Right atrium auricular region (tissue), 2 donors: ENCODE measurements around the gene CRYL1. TPM values are rescaled to one million over a fixed set of nuclear protein-coding genes. Genes with fewer than 3 reads are reported as not detected.

Source experiments
- DNase-seq: peaks from one replicate; pipeline ENCODE4 v3.0.0-alpha.2; 2019; ENCODE audit warnings: low spot score
- H3K27ac ChIP-seq, 2 donors: fragments of 200-600 bp; sonication (generic); 1 replicate in 1 of 2; 2 replicates in 1 of 2; pipeline ENCODE4 v1.5.1; 2016 to 2019
- H3K27me3 ChIP-seq, 2 donors: fragments of 200-600 bp; sonication (generic); one replicate each; pipeline versions ENCODE4 v1.5.1 to v1.6.0; 2017 to 2019
- H3K36me3 ChIP-seq: fragments of 200-600 bp; sonication (generic); one replicate; pipeline ENCODE4 v1.5.1; 2016
- H3K4me1 ChIP-seq, 2 donors: fragments of 200-600 bp; sonication (generic); one replicate each; pipeline versions ENCODE4 v1.5.1 to v1.6.0; 2017 to 2019
- H3K4me3 ChIP-seq, 2 donors: fragments of 200-600 bp; sonication (generic); 1 replicate in 1 of 2; 2 replicates in 1 of 2; pipeline ENCODE4 v1.5.1; 2017 to 2019; ENCODE audit warnings: mild to moderate bottlenecking in 1 of 2, moderate library complexity in 1 of 2
- H3K9me3 ChIP-seq, 2 donors: fragments of 200-600 bp; sonication (generic); one replicate each; pipeline ENCODE4 v1.5.1; 2019
- CTCF ChIP-seq, 2 donors: fragments of 200-600 bp; sonication (generic); IDR thresholded peaks; one replicate each; pipeline ENCODE4 v1.5.1; 2019; ENCODE audit warnings: antibody characterized with exemption in 2 of 2
- total RNA-seq, 2 donors: library from RNA; depleted of rRNA; stranded (reverse); fragments of >200 nt; gene quantifications; one replicate each; pipeline ENCODE4 v1.1.0, GENCODE V29; 2016

The CRYL1 gene
- total RNA-seq, 2 donors from 2014 or later, result 26.5 to 27.9 TPM

DNA sequence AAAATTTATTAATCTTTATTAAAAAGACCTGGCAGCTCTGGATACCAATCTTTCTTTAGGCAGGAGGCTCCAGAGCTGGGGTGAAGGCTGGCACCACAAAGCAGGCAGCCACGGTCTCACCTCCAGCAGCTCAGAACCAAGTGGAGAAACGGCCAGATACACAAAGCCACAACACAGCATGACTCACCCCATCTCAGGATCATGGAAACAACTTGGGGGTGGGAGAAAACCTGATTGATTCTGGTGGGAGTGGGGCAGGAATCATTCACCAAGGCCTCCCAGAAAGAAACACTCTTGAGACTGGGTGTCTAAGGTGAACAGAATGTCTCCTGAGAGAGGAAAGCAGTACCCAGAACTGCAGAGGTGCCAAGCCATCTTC lies 64.2 kb downstream of the CRYL1 start:
- Histone ChIP-seq H3K27me3 (no peaks in the 10 kb centered on the region), H3K36me3 (no peaks in the 10 kb centered on the region), H3K4me1 (peaks cover 0 to 31% of the 10 kb centered on the region in 2 donors), H3K27ac (peak overlapping the region; percentile 58 to 84), H3K9me3 (no peaks in the 10 kb centered on the region), H3K4me3 (no peak overlapping the region)
- no peak for DNase-seq
- TF ChIP-seq CTCF (IDR thresholded peaks at IDR 0.05), result no peak

- Histone ChIP-seq H3K36me3 (no peaks in the 10 kb centered on the region), H3K9me3 (peaks cover 0 to under 1% of the 10 kb centered on the region in 2 donors), H3K27ac (peak overlapping the region in 1 of 2 donors; percentile 84), H3K4me3 (no peak overlapping the region), H3K4me1 (peaks cover 0 to 27% of the 10 kb centered on the region in 2 donors), H3K27me3 (no peaks in the 10 kb centered on the region)
- no peak for TF ChIP-seq CTCF (IDR thresholded peaks at IDR 0.05)
- no peak for DNase-seq
Observed at GRCh38 chr13:20460761-20461160, 64.9 kb downstream of the CRYL1 start.

DNA sequence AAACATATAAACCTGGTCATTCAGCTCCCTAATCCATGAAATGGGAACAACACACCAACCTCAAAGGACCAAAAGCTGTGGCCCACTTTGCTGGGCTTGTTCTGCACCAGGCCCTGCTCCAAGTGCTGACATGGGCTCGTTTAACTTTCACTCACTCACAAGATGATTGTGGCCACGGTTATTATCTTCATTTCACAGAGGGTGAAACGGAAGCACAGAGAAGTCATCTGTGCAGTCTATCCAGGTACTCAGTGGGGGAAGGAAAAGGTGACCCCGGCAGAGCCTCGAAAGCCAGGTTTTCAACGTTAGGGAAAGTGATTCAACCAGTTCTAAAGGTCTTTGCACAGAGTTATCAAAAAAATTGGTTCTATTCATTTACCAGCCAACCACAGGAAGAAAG lies 68.0 kb downstream of the CRYL1 start:
- Histone ChIP-seq H3K4me3 (no peak overlapping the region), H3K36me3 (no peaks in the 10 kb centered on the region), H3K27ac (peak overlapping the region in 1 of 2 donors; percentile 25), H3K9me3 (peaks cover 0 to 16% of the 10 kb centered on the region in 2 donors), H3K27me3 (no peaks in the 10 kb centered on the region), H3K4me1 (peaks cover 0 to 12% of the 10 kb centered on the region in 2 donors)
- TF ChIP-seq CTCF (IDR thresholded peaks at IDR 0.05), result no peak
- no peak for DNase-seq

DNA sequence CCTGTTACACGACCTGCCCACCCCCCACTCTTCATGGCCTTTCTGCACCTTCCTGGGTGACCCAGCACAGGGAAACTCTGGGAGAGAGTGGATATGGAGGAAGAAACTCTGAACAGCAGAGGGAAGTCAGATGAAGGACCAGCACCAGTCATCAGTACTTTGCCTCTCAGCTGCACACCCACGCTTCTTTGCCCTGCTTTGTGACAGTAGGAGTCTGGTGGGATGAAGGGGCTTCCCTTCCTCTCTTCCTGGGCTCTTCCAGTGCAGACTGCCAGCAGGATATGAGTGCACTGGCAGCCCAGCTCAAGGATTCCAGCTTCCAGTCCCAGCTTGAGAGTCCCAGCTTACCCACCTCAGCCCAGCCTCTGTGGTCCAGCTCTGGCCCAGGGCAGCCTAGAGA lies 68.9 kb downstream of the CRYL1 start:
- TF ChIP-seq CTCF (IDR thresholded peaks at IDR 0.05), result no peak
- Histone ChIP-seq H3K9me3 (peaks cover 0 to 16% of the 10 kb centered on the region in 2 donors), H3K4me1 (peaks cover 0 to 11% of the 10 kb centered on the region in 2 donors), H3K27ac (peak overlapping the region in 1 of 2 donors; percentile 25), H3K36me3 (no peaks in the 10 kb centered on the region), H3K4me3 (no peak overlapping the region), H3K27me3 (no peaks in the 10 kb centered on the region)
- no peak for DNase-seq

DNA sequence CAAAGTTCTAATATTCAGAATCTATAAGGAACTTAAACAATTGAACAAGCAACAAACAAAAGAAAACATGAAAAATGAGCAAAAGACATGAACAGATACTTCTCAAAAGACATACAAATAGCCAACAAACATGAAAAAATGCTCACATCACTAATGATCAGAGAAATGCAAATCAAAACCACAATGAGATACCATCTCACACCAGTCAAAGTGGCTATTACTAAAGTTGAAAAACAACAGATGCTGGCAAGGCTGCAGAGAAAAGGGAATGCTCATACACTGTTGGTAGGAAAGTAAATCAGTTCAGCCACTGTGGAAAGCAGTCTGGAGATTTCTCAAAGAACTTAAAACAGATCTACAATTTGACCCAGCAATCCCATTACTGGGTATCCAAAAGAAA lies 74.3 kb downstream of the CRYL1 start:
- no peaks in the 10 kb centered on the region for H3K36me3 ChIP-seq
- no peak overlapping the region for H3K27ac ChIP-seq
- no peak overlapping the region for H3K4me3 ChIP-seq
- H3K27me3 ChIP-seq, result no peaks in the 10 kb centered on the region
- peaks cover 0 to 9% of the 10 kb centered on the region in 2 donors for H3K4me1 ChIP-seq
- no peak for DNase-seq
- no peak for TF ChIP-seq CTCF (IDR thresholded peaks at IDR 0.05)
- H3K9me3 ChIP-seq, result peaks cover 0 to 33% of the 10 kb centered on the region in 2 donors

DNA sequence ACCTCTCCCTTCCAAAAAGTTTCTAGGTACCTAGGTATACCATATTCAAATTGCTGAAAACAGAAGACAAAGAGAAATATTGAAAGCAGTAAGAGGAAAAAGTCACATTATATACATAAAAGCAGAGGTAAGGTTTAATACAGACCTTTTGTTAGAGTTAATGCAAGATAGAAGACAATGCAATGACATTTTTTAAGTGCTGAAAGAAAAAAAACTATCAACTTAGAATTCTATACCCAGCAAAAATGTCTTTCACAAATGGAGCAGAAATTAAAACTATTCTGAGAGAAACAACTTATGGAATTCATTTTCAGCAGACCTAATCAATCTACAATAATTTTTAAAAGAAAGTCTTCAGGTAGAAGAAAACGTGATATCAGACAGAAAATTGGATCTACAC lies 77.2 kb downstream of the CRYL1 start:
- no peak overlapping the region for H3K27ac ChIP-seq
- H3K4me3 ChIP-seq, result no peak overlapping the region
- peaks cover 0 to 17% of the 10 kb centered on the region in 2 donors for H3K4me1 ChIP-seq
- no peaks in the 10 kb centered on the region for H3K36me3 ChIP-seq
- H3K27me3 ChIP-seq, result no peaks in the 10 kb centered on the region
- H3K9me3 ChIP-seq, result peaks cover 0 to 21% of the 10 kb centered on the region in 2 donors
- no peak for DNase-seq
- TF ChIP-seq CTCF (IDR thresholded peaks at IDR 0.05), result no peak
